Stomach (tissue), 4 donors: Measurements from ENCODE around the gene CHMP4B.

Experiments
- CTCF ChIP-seq, 7 experiments: fragments of 450-650 bp in 4 of 7; fragments of 200-600 bp in 3 of 7; sonication (generic) in 3 of 7; IDR thresholded peaks; one replicate each; pipeline ENCODE4 v1.5.1; 2016 to 2019; ENCODE audit warnings: antibody characterized with exemption in 7 of 7, control low read depth in 2 of 7, mild to moderate bottlenecking in 1 of 7
- EP300 ChIP-seq: sonication (generic); formaldehyde crosslinking; IDR thresholded peaks from one replicate; pipeline ENCODE4 v1.6.1; 2017; ENCODE audit warnings: antibody characterized with exemption
- POLR2A ChIP-seq, 4 donors: fragments of 450-650 bp; IDR thresholded peaks; one replicate each; pipeline ENCODE4 v1.6.1; 2016; ENCODE audit warnings: antibody characterized with exemption in 4 of 4, control low read depth in 2 of 4, mild to moderate bottlenecking in 1 of 4, moderate library complexity in 1 of 4
- POLR2AphosphoS5 ChIP-seq, 3 donors: sonication (generic); formaldehyde crosslinking; IDR thresholded peaks; one replicate each; pipeline ENCODE4 v1.6.1; 2016; ENCODE audit warnings: antibody characterized with exemption in 3 of 3

GRCh38 chr20:33893314-33893713 lies 82.2 kb downstream of the CHMP4B start:
- TF ChIP-seq CTCF (IDR thresholded peaks at IDR 0.05) (no peak), EP300 (no peak), POLR2AphosphoS5 (IDR thresholded peaks at IDR 0.05) (no peak), POLR2A (IDR thresholded peaks at IDR 0.05) (no peak)
